ENCODE measurements around the gene RPL22L1. TPM values are rescaled to one million over a fixed set of nuclear protein-coding genes. Genes with fewer than 3 reads are reported as not detected.

Gene RPL22L1
- polyA plus RNA-seq, 3 donors = 26.8 to 63.8 (median 37.4) TPM

- TF ChIP-seq CTCF (IDR thresholded peaks at IDR 0.05) = no peak
- Mint-ChIP-seq H3K27me3 (ENCODE audit: low read depth in 3 of 3) (peaks cover 0 to 9% (median 2%) of the 10 kb centered on the region in 3 donors), H3K36me3 (no peaks in the 10 kb centered on the region), H3K27ac (no peak overlapping the region), H3K4me1 (no peaks in the 10 kb centered on the region), H3K4me3 (no peak overlapping the region), H3K9me3 (no peaks in the 10 kb centered on the region)
- Histone ChIP-seq H3K27me3 (ENCODE audit: control insufficient read depth in 2 of 2, insufficient read depth in 2 of 2, low read length in 2 of 2) (no peaks in the 10 kb centered on the region), H3K4me3 (replicated peaks in 1 of 3; ENCODE audit: low read depth in 2 of 3, low read length in 3 of 3) (no peak overlapping the region), H3K9me3 (replicated peaks in 1 of 2; ENCODE audit: control insufficient read depth in 1 of 2, insufficient read depth in 1 of 2, low read length in 2 of 2) (no peaks in the 10 kb centered on the region), H3K4me2 (replicated peaks; ENCODE audit: extremely low read depth, low read length, poor library complexity, severe bottlenecking) (no peak overlapping the region), H3K9ac (ENCODE audit: insufficient read depth, low read length, poor library complexity, severe bottlenecking) (no peak overlapping the region), H2AFZ (ENCODE audit: insufficient read depth, low read depth, low read length, poor library complexity, severe bottlenecking) (no peak overlapping the region), H3K79me2 (ENCODE audit: insufficient read depth, low read length) (no peaks in the 10 kb centered on the region), H4K20me1 (ENCODE audit: insufficient read depth, low read length) (no peaks in the 10 kb centered on the region), H3K27ac (ENCODE audit: low read depth in 1 of 2, low read length in 2 of 2) (no peak overlapping the region), H3K36me3 (replicated peaks in 1 of 2; ENCODE audit: control insufficient read depth in 1 of 2, insufficient read depth in 2 of 2, low read length in 2 of 2) (no peaks in the 10 kb centered on the region), H3K4me1 (ENCODE audit: control insufficient read depth in 1 of 2, insufficient read depth in 2 of 2, low read length in 2 of 2) (no peaks in the 10 kb centered on the region)
- WGBS (ENCODE audit: insufficient coverage) = no CpG with 5 or more reads among the region's 2 CpGs
- intact Hi-C loops (cut with micrococcal nuclease) = no loop called here
- no peak for DNase-seq
Measured at GRCh38 chr3:170816841-170817240, 53.2 kb downstream of the RPL22L1 start.

GRCh38 chr3:170816341-170816740 lies 53.7 kb downstream of the RPL22L1 start:
- H3K36me3 ChIP-seq (replicated peaks in 1 of 2; ENCODE audit: control insufficient read depth in 1 of 2, insufficient read depth in 2 of 2, low read length in 2 of 2) = no peaks in the 10 kb centered on the region
- DNase-seq = no peak
- H3K4me2 ChIP-seq (replicated peaks; ENCODE audit: extremely low read depth, low read length, poor library complexity, severe bottlenecking) = no peak overlapping the region
- Mint-ChIP-seq H3K4me1 (no peaks in the 10 kb centered on the region), H3K27me3 (ENCODE audit: low read depth in 3 of 3) (peaks cover 0 to 7% (median 2%) of the 10 kb centered on the region in 3 donors), H3K27ac (no peak overlapping the region), H3K4me3 (no peak overlapping the region), H3K36me3 (no peaks in the 10 kb centered on the region), H3K9me3 (no peaks in the 10 kb centered on the region)
- no peaks in the 10 kb centered on the region for H3K4me1 ChIP-seq (ENCODE audit: control insufficient read depth in 1 of 2, insufficient read depth in 2 of 2, low read length in 2 of 2)
- H3K27me3 ChIP-seq (ENCODE audit: control insufficient read depth in 2 of 2, insufficient read depth in 2 of 2, low read length in 2 of 2) = no peaks in the 10 kb centered on the region
- intact Hi-C loops (cut with micrococcal nuclease) = no loop called here
- H3K9me3 ChIP-seq (replicated peaks in 1 of 2; ENCODE audit: control insufficient read depth in 1 of 2, insufficient read depth in 1 of 2, low read length in 2 of 2) = no peaks in the 10 kb centered on the region
- H3K9ac ChIP-seq (ENCODE audit: insufficient read depth, low read length, poor library complexity, severe bottlenecking) = no peak overlapping the region
- no peak for TF ChIP-seq CTCF (IDR thresholded peaks at IDR 0.05)
- WGBS (ENCODE audit: insufficient coverage) = 100% methylated on average over 2 of the region's 2 CpGs
- H3K79me2 ChIP-seq (ENCODE audit: insufficient read depth, low read length) = no peaks in the 10 kb centered on the region
- H4K20me1 ChIP-seq (ENCODE audit: insufficient read depth, low read length) = no peaks in the 10 kb centered on the region
- no peak overlapping the region for H3K4me3 ChIP-seq (replicated peaks in 1 of 3; ENCODE audit: low read depth in 2 of 3, low read length in 3 of 3)
- no peak overlapping the region for H2AFZ ChIP-seq (ENCODE audit: insufficient read depth, low read depth, low read length, poor library complexity, severe bottlenecking)
- H3K27ac ChIP-seq (ENCODE audit: low read depth in 1 of 2, low read length in 2 of 2) = no peak overlapping the region
